ENCODE measurements around the gene TMEM132C.

DNA sequence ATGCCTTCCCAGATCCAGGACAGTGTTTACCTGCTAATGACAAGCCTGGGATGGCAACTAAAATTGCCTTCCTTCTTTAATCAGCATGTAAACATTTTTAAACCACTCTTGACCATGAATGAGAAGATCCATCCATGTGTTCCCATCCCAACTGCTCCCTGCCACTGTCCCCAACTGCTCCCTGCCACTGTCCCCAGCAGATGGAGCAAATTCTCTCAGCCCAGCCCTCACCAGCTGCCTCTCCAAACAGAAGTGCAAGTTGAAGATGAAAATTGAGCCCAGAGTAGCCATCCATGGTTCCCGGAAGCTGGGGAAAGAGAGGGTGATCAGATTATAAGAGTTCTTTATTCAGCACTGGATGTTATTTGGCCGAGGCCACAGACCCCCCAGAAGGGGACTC is 423.7 kb downstream of the TMEM132C start:
- TF ChIP-seq, protein P1, sequence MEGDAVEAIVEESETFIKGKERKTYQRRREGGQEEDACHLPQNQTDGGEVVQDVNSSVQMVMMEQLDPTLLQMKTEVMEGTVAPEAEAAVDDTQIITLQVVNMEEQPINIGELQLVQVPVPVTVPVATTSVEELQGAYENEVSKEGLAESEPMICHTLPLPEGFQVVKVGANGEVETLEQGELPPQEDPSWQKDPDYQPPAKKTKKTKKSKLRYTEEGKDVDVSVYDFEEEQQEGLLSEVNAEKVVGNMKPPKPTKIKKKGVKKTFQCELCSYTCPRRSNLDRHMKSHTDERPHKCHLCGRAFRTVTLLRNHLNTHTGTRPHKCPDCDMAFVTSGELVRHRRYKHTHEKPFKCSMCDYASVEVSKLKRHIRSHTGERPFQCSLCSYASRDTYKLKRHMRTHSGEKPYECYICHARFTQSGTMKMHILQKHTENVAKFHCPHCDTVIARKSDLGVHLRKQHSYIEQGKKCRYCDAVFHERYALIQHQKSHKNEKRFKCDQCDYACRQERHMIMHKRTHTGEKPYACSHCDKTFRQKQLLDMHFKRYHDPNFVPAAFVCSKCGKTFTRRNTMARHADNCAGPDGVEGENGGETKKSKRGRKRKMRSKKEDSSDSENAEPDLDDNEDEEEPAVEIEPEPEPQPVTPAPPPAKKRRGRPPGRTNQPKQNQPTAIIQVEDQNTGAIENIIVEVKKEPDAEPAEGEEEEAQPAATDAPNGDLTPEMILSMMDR (IDR thresholded peaks at IDR 0.05): no peak
- no peak for TF ChIP-seq POLR2A (IDR thresholded peaks at IDR 0.05)
